Adrenal gland (tissue), 12 donors: ENCODE results near the gene MPLKIP. TPM values are rescaled to one million over a fixed set of nuclear protein-coding genes. Genes with fewer than 3 reads are reported as not detected.
"Not testable (repeated sequence)": the region's sequence is repeated elsewhere in the genome, so short reads cannot be mapped to it uniquely, and the experiment has no call there.

Experiments
- DNase-seq, 7 donors: peaks; one replicate each; pipeline ENCODE4 v3.0.0-alpha.2; 2019 to 2020
- H3K27ac ChIP-seq, 5 donors: fragments of 200-600 bp; sonication (generic) in 4 of 5; 1 replicate in 3 of 5; 2 replicates in 2 of 5; pipeline versions ENCODE4 v1.5.1 to v1.8.0; 2016 to 2020; ENCODE audit warnings: mild to moderate bottlenecking in 1 of 5
- H3K27me3 ChIP-seq: fragments of 200-600 bp; 2 replicates; pipeline ENCODE4 v1.8.0; 2021
- H3K36me3 ChIP-seq, 2 donors: fragments of 200-600 bp; replicated peaks in 1 of 2; 1 replicate in 1 of 2; 2 replicates in 1 of 2; pipeline versions ENCODE4 v1.5.1 to v1.8.0; 2018 to 2022
- H3K4me1 ChIP-seq, 2 donors: fragments of 200-600 bp; replicated peaks in 1 of 2; 1 replicate in 1 of 2; 2 replicates in 1 of 2; pipeline versions ENCODE4 v1.5.1 to v1.8.0; 2018 to 2021
- H3K4me3 ChIP-seq, 4 donors: fragments of 200-600 bp; sonication (generic) in 3 of 4; one replicate each; pipeline ENCODE4 v1.5.1; 2016 to 2018
- H3K9me3 ChIP-seq, 3 donors: fragments of 200-600 bp; sonication (generic) in 1 of 3; replicated peaks in 1 of 3; 1 replicate in 2 of 3; 2 replicates in 1 of 3; pipeline versions ENCODE4 v1.5.1 to v1.8.0; 2016 to 2021
- CTCF ChIP-seq, 6 experiments: fragments of 450-650 bp in 4 of 6; fragments of 200-600 bp in 2 of 6; sonication (generic) in 1 of 6; IDR thresholded peaks; 1 replicate in 5 of 6; 2 replicates in 1 of 6; pipeline versions ENCODE4 v1.5.1 to v1.8.0; 2016 to 2021; ENCODE audit warnings: antibody characterized with exemption in 6 of 6, mild to moderate bottlenecking in 2 of 6, moderate library complexity in 1 of 6
- POLR2A ChIP-seq, 2 donors: fragments of 450-650 bp; IDR thresholded peaks; one replicate each; pipeline ENCODE4 v1.6.1; 2017; ENCODE audit warnings: antibody characterized with exemption in 2 of 2, mild to moderate bottlenecking in 2 of 2, moderate library complexity in 1 of 2
- WGBS, 4 donors: extraction: QIAGEN DNeasy Blood & Tissue Kit in 2 of 4; methylation state at CpG; one replicate each; pipeline versions ENCODE4 v1.1.5 to v1.1.7; 2013 to 2017; 5-methylcytosine and 5-hydroxymethylcytosine counted together
- intact Hi-C, 2 donors: fragments of 100-400 bp; cut with DNase I; formaldehyde crosslinking; loops; one replicate each; pipeline versions ENCODE4 v1.14.1 to v1.15.0; 2022 to 2023
- polyA plus RNA-seq, 3 donors: library from polyadenylated mRNA; stranded (reverse); fragments of 200-250 nt in 2 of 3; fragments of 350-450 nt in 1 of 3; fragmentation: Illumina TruSeq in 1 of 3; extraction: RNeasy Lipid Tissue Mini Kit (QIAGEN cat#74804) in 1 of 3; gene quantifications; one replicate each; pipeline ENCODE4 v1.2.3, GENCODE V29; 2013 to 2014
- total RNA-seq, 9 donors: library from RNA; depleted of rRNA in 4 of 9; stranded (reverse); fragments of >200 nt in 4 of 9; fragments of 120-200 nt in 1 of 9; fragmentation: NEBNext Ultra II Directional in 1 of 9; extraction: Animal tissue kit (Norgen Biotek cat#: 25700) in 1 of 9; gene quantifications; one replicate each; pipeline versions ENCODE4 v1.1.0 to v1.2.4, GENCODE V29; 2013 to 2023
- donor health status: healthy with polysubstance abuse.
- donor health status: Bipolar disorder and iron deficiency.
- donor health status: DM: yes; HTN: yes; CAD: no.
- donor health status: DM: no; HTN: no; CAD: no.
- donor health status: DM: no; HTN: no; CAD: no.
- donor health status: DM: yes; HTN: yes; CAD: no.

Gene MPLKIP
- total and polyA plus RNA-seq, 12 donors, result 23.1 to 82.9 (median 42.5) TPM

GRCh38 chr7:40120020-40120419, 14.4 kb downstream of the MPLKIP start:
- intact Hi-C loops, result no loop called here

GRCh38 chr7:40118201-40118600, 16.2 kb downstream of the MPLKIP start:
- H3K36me3 ChIP-seq, H3K27ac ChIP-seq, DNase-seq, H3K9me3 ChIP-seq, H3K4me1 ChIP-seq, H3K27me3 ChIP-seq, intact Hi-C loops, H3K4me3 ChIP-seq: not testable (repeated sequence)
- 82 to 91% (median 86%) methylated on average over 7 of the region's 7 CpGs for WGBS, 4 donors

More at GRCh38 chr7:40120020-40120419, 14.4 kb downstream of the MPLKIP start:
- DNase-seq, result no peak
- no peak for TF ChIP-seq POLR2A (IDR thresholded peaks at IDR 0.05)
- TF ChIP-seq CTCF (IDR thresholded peaks at IDR 0.05), result no peak
- no peaks in the 10 kb centered on the region for H3K9me3 ChIP-seq
- H3K4me1 ChIP-seq, result no peaks in the 10 kb centered on the region
- WGBS, 4 donors, result 84 to 90% (median 89%) methylated on average over 5 of the region's 5 CpGs
- no peak overlapping the region for H3K4me3 ChIP-seq
- no peaks in the 10 kb centered on the region for H3K36me3 ChIP-seq
- H3K27ac ChIP-seq, result no peak overlapping the region
- no peaks in the 10 kb centered on the region for H3K27me3 ChIP-seq

GRCh38 chr7:40117199-40117598, 17.2 kb downstream of the MPLKIP start:
- intact Hi-C loops, H3K27ac ChIP-seq, H3K9me3 ChIP-seq, H3K4me1 ChIP-seq, H3K27me3 ChIP-seq, H3K36me3 ChIP-seq, DNase-seq, H3K4me3 ChIP-seq: not testable (repeated sequence)
- 93 to 99% (median 95%) methylated on average over 9 of the region's 9 CpGs for WGBS, 4 donors

- Histone ChIP-seq H3K36me3 (no peaks in the 10 kb centered on the region), H3K9me3 (no peaks in the 10 kb centered on the region), H3K27ac (no peak overlapping the region), H3K4me1 (no peaks in the 10 kb centered on the region), H3K27me3 (no peaks in the 10 kb centered on the region), H3K4me3 (no peak overlapping the region)
- intact Hi-C loops, result no loop called here
- TF ChIP-seq CTCF (IDR thresholded peaks at IDR 0.05) (no peak), POLR2A (IDR thresholded peaks at IDR 0.05) (no peak)
- WGBS, 4 donors, result 97 to 99% (median 98%) methylated on average over 2 of the region's 2 CpGs
- DNase-seq, result no peak
These were observed 18.5 kb downstream of the MPLKIP start for GRCh38 chr7:40115936-40116335.

GRCh38 chr7:40105879-40106473, 28.4 kb downstream of the MPLKIP start:
- H3K27me3 ChIP-seq, result no peaks in the 10 kb centered on the region
- intact Hi-C loops, result no loop called here
- H3K9me3 ChIP-seq, result no peaks in the 10 kb centered on the region
- H3K36me3 ChIP-seq, result no peaks in the 10 kb centered on the region
- no peak overlapping the region for H3K27ac ChIP-seq
- 51 to 81% (median 77%) methylated on average over 4 of the region's 4 CpGs for WGBS, 4 donors
- H3K4me1 ChIP-seq, result no peaks in the 10 kb centered on the region
- no peak overlapping the region for H3K4me3 ChIP-seq
- TF ChIP-seq POLR2A (IDR thresholded peaks at IDR 0.05) (no peak), CTCF (IDR thresholded peaks at IDR 0.05) (no peak)
- no peak for DNase-seq
